ENCODE measurements around the gene NABP2. TPM values are rescaled to one million over a fixed set of nuclear protein-coding genes. Genes with fewer than 3 reads are reported as not detected.

The NABP2 gene
- total RNA-seq, 1 experiment from 2014 or later, result 49.0 TPM

DNA sequence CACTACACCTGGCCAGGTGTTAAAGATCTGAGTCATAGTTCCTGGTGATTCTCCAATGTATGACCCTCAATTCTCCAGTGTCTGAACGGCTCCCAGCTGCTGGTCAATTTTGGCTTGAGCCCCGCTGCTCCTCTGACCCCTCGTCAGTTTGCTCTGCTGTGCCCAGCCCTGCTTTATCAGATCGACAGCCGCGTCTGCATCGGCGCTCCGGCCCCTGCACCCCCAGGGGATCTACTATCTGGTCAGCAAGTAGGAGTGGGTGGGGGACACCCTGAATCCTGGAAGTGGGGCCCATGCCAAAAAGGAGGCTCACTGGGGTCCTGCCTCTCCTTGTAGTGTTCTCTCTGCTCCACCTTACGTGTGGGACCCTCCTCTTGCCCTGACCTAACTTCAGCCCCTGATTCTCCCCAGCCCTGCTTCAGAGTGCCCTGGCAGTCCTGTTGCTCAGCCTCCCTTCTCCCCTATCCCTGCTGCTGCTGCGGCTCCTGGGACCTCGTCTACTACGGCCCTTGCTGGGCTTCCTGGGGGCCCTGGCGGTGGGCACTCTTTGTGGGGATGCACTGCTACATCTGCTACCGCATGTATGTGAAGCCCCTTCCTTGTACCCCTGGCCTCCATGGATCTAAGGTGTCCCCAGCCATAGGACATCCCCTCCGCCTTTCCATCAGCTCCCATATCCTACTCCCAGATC lies 10.7 kb downstream of the NABP2 start:
- Histone ChIP-seq H3K79me2 (ENCODE audit: insufficient read depth, low read length) (no peaks in the 10 kb centered on the region), H3K27me3 (ENCODE audit: insufficient read depth, low read length) (no peaks in the 10 kb centered on the region), H2BK20ac (ENCODE audit: low read depth, low read length, poor library complexity, severe bottlenecking) (no peak overlapping the region), H3K9ac (ENCODE audit: extremely low read depth, insufficient read length, low read length) (no peak overlapping the region), H3K9me3 (ENCODE audit: control insufficient read depth, low read depth, low read length) (no peaks in the 10 kb centered on the region), H2BK120ac (ENCODE audit: low read depth, low read length, poor library complexity, severe bottlenecking) (no peak overlapping the region), H3K23me2 (ENCODE audit: insufficient read length, low read depth, low read length, poor library complexity, severe bottlenecking) (no peaks in the 10 kb centered on the region), H4K5ac (ENCODE audit: insufficient read length, low read depth, low read length) (no peak overlapping the region), H3K4me1 (ENCODE audit: insufficient read depth, low read length) (no peaks in the 10 kb centered on the region), H3K18ac (ENCODE audit: insufficient read length, low read depth, low read length) (no peak overlapping the region), H4K8ac (replicated peaks; ENCODE audit: insufficient read length, low read depth, low read length) (no peak overlapping the region), H2AK5ac (ENCODE audit: insufficient read length, low read length) (no peak overlapping the region), H2BK5ac (ENCODE audit: insufficient read length, low read length) (no peak overlapping the region), H3T11ph (ENCODE audit: low read length) (no peak overlapping the region), H2BK12ac (ENCODE audit: insufficient read length, low read depth, low read length) (no peak overlapping the region), H2AFZ (ENCODE audit: low read length) (no peak overlapping the region), H3K4ac (ENCODE audit: low read depth, low read length) (no peak overlapping the region), H3K14ac (ENCODE audit: insufficient read depth, low read length) (no peak overlapping the region), H4K20me1 (ENCODE audit: control insufficient read depth, insufficient read depth, insufficient read length) (no peaks in the 10 kb centered on the region), H4K91ac (ENCODE audit: insufficient read length, low read depth, low read length) (no peak overlapping the region), H3K27ac (ENCODE audit: insufficient read length, low read depth, low read length) (no peak overlapping the region), H3K56ac (ENCODE audit: insufficient read length, low read depth, low read length) (no peak overlapping the region), H3K23ac (ENCODE audit: insufficient read length, low read depth, low read length) (no peak overlapping the region), H3K4me2 (ENCODE audit: insufficient read depth, insufficient read length, low read length) (no peak overlapping the region), H2BK15ac (ENCODE audit: low read depth, low read length) (no peak overlapping the region), H3K79me1 (ENCODE audit: insufficient read depth, low read depth, low read length, poor library complexity, severe bottlenecking) (no peaks in the 10 kb centered on the region)
- peaks cover 13% of the 10 kb centered on the region for H3K27me3 Mint-ChIP-seq (ENCODE audit: low read depth)
- no peaks in the 10 kb centered on the region for H3K9me3 Mint-ChIP-seq
- peaks cover 11 to 21% of the 10 kb centered on the region in 2 experiments; a peak in 3 of 4 replicates for H3K4me1 Mint-ChIP-seq
- no peak for DNase-seq
- peaks cover 3 to 11% (median 9%) of the 10 kb centered on the region in 3 experiments; a peak in 5 of 7 replicates for H3K36me3 Mint-ChIP-seq (ENCODE audit: insufficient read depth in 1 of 3, low read depth in 3 of 3)
- H3K4me3 Mint-ChIP-seq, result no peak overlapping the region
- TF ChIP-seq, protein P1, sequence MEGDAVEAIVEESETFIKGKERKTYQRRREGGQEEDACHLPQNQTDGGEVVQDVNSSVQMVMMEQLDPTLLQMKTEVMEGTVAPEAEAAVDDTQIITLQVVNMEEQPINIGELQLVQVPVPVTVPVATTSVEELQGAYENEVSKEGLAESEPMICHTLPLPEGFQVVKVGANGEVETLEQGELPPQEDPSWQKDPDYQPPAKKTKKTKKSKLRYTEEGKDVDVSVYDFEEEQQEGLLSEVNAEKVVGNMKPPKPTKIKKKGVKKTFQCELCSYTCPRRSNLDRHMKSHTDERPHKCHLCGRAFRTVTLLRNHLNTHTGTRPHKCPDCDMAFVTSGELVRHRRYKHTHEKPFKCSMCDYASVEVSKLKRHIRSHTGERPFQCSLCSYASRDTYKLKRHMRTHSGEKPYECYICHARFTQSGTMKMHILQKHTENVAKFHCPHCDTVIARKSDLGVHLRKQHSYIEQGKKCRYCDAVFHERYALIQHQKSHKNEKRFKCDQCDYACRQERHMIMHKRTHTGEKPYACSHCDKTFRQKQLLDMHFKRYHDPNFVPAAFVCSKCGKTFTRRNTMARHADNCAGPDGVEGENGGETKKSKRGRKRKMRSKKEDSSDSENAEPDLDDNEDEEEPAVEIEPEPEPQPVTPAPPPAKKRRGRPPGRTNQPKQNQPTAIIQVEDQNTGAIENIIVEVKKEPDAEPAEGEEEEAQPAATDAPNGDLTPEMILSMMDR (conservative IDR thresholded peaks at IDR 0.05), result no peak
- H3K27ac Mint-ChIP-seq, result peak overlapping the region; percentile 34 to 74 (median 59); a peak in 3 of 7 replicates
- no CpG with 5 or more reads among the region's 16 CpGs for WGBS (ENCODE audit: extremely low coverage, insufficient read length, low lambda C conversion rate)
